Breast epithelium (tissue), 4 donors: ENCODE measurements around the gene CD200R1L. TPM values are rescaled to one million over a fixed set of nuclear protein-coding genes. Genes with fewer than 3 reads are reported as not detected.

Experiments used
- DNase-seq, 2 donors: peaks; one replicate each; pipeline ENCODE4 v3.0.0-alpha.2; 2019; ENCODE audit warnings: low spot score in 2 of 2
- H3K27ac ChIP-seq, 2 donors: fragments of 200-600 bp; sonication (generic) in 1 of 2; one replicate each; pipeline ENCODE4 v1.5.1; 2016 to 2019; ENCODE audit warnings: mild to moderate bottlenecking in 1 of 2
- H3K27me3 ChIP-seq, 2 donors: fragments of 200-600 bp; sonication (generic) in 1 of 2; one replicate each; pipeline versions ENCODE4 v1.5.1 to v1.6.0; 2017 to 2019; ENCODE audit warnings: control low read depth in 1 of 2, mild to moderate bottlenecking in 1 of 2
- H3K36me3 ChIP-seq: fragments of 200-600 bp; one replicate; pipeline ENCODE4 v1.5.1; 2019
- H3K4me1 ChIP-seq, 2 donors: fragments of 200-600 bp; sonication (generic); one replicate each; pipeline ENCODE4 v1.5.1; 2016 to 2019; ENCODE audit warnings: control low read depth in 1 of 2
- H3K4me3 ChIP-seq, 3 donors: fragments of 200-600 bp; sonication (generic); 1 replicate in 2 of 3; 2 replicates in 1 of 3; pipeline ENCODE4 v1.5.1; 2016 to 2019; ENCODE audit warnings: mild to moderate bottlenecking in 3 of 3, moderate library complexity in 2 of 3
- H3K9me3 ChIP-seq, 2 donors: fragments of 200-600 bp; sonication (generic) in 1 of 2; one replicate each; pipeline ENCODE4 v1.5.1; 2016 to 2019; ENCODE audit warnings: control low read depth in 1 of 2
- POLR2A ChIP-seq: fragments of 450-650 bp; IDR thresholded peaks from one replicate; pipeline ENCODE4 v1.6.1; 2016; ENCODE audit warnings: antibody characterized with exemption, mild to moderate bottlenecking, moderate library complexity
- POLR2AphosphoS5 ChIP-seq, 3 donors: sonication (generic); formaldehyde crosslinking; IDR thresholded peaks; one replicate each; pipeline ENCODE4 v1.6.1; 2017; ENCODE audit warnings: antibody characterized with exemption in 3 of 3
- intact Hi-C: fragments of 100-400 bp; cut with DNase I; formaldehyde crosslinking; loops from one replicate; pipeline ENCODE4 v1.15.1; 2023; ENCODE audit warnings: low total_unique reads
- total RNA-seq, 3 donors: library from RNA; depleted of rRNA; stranded (reverse); fragments of >200 nt; gene quantifications; one replicate each; pipeline ENCODE4 v1.1.0, GENCODE V29; 2016
- TF ChIP-seq, protein P1 (sequence below), 3 donors: fragments of 450-650 bp; IDR thresholded peaks; one replicate each; pipeline ENCODE4 v1.5.1; 2016 to 2017; ENCODE audit warnings: antibody characterized with exemption in 3 of 3, mild to moderate bottlenecking in 3 of 3, moderate library complexity in 3 of 3

CD200R1L gene
- total RNA-seq, 3 donors from 2014 or later: not detected

- no peaks in the 10 kb centered on the region for H3K4me1 ChIP-seq
- H3K9me3 ChIP-seq: no peaks in the 10 kb centered on the region
- H3K4me3 ChIP-seq: no peak overlapping the region
- intact Hi-C loops: no loop called here
- TF ChIP-seq, protein P1, sequence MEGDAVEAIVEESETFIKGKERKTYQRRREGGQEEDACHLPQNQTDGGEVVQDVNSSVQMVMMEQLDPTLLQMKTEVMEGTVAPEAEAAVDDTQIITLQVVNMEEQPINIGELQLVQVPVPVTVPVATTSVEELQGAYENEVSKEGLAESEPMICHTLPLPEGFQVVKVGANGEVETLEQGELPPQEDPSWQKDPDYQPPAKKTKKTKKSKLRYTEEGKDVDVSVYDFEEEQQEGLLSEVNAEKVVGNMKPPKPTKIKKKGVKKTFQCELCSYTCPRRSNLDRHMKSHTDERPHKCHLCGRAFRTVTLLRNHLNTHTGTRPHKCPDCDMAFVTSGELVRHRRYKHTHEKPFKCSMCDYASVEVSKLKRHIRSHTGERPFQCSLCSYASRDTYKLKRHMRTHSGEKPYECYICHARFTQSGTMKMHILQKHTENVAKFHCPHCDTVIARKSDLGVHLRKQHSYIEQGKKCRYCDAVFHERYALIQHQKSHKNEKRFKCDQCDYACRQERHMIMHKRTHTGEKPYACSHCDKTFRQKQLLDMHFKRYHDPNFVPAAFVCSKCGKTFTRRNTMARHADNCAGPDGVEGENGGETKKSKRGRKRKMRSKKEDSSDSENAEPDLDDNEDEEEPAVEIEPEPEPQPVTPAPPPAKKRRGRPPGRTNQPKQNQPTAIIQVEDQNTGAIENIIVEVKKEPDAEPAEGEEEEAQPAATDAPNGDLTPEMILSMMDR (IDR thresholded peaks at IDR 0.05): no peak
- TF ChIP-seq POLR2A (no peak), POLR2AphosphoS5 (IDR thresholded peaks at IDR 0.05) (no peak)
- H3K27ac ChIP-seq: no peak overlapping the region
- no peak for DNase-seq
- H3K36me3 ChIP-seq: no peaks in the 10 kb centered on the region
- H3K27me3 ChIP-seq: no peaks in the 10 kb centered on the region
These were observed 24.3 kb downstream of the CD200R1L start for GRCh38 chr3:112822064-112823055.

GRCh38 chr3:112818289-112818688 lies 28.4 kb downstream of the CD200R1L start:
- Histone ChIP-seq H3K36me3 (no peaks in the 10 kb centered on the region), H3K27me3 (no peaks in the 10 kb centered on the region), H3K9me3 (no peaks in the 10 kb centered on the region), H3K4me3 (no peak overlapping the region), H3K4me1 (no peaks in the 10 kb centered on the region), H3K27ac (no peak overlapping the region)
- TF ChIP-seq POLR2A: no peak
- no peak for TF ChIP-seq POLR2AphosphoS5 (IDR thresholded peaks at IDR 0.05)
- TF ChIP-seq, protein P1 (IDR thresholded peaks at IDR 0.05): no peak
- DNase-seq: no peak
- intact Hi-C loops: no loop called here

- no peak overlapping the region for H3K27ac ChIP-seq
- no peak for TF ChIP-seq POLR2AphosphoS5 (IDR thresholded peaks at IDR 0.05)
- H3K27me3 ChIP-seq: no peaks in the 10 kb centered on the region
- no peak overlapping the region for H3K4me3 ChIP-seq
- no peaks in the 10 kb centered on the region for H3K9me3 ChIP-seq
- intact Hi-C loops: no loop called here
- no peaks in the 10 kb centered on the region for H3K4me1 ChIP-seq
- DNase-seq: no peak
- no peaks in the 10 kb centered on the region for H3K36me3 ChIP-seq
These were observed 28.9 kb downstream of the CD200R1L start for GRCh38 chr3:112817797-112818196.

DNA sequence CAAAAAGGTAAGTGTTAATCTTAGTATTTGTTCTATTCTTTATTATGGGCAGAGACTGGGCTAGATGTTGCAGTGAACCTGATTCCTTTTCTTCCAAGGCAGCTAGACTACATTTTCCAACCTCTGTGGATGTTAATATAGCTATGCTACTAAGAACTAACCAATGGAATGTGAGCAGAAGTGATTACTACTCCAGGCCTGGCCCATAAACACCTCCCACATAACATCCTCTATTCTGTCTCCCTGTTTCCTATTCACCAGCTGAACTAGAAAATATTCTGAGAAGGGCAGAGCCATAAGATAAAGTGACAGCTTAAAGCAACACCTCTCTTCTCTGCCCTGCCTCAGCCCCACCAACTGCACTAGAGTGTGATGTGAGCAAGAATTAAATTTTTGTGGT lies 29.4 kb downstream of the CD200R1L start:
- no peak for TF ChIP-seq POLR2AphosphoS5 (IDR thresholded peaks at IDR 0.05)
- no peaks in the 10 kb centered on the region for H3K4me1 ChIP-seq
- intact Hi-C loops: no loop called here

GRCh38 chr3:112815981-112816380 lies 30.7 kb downstream of the CD200R1L start:
- no peak overlapping the region for H3K4me3 ChIP-seq
- no peaks in the 10 kb centered on the region for H3K4me1 ChIP-seq
- no peak for DNase-seq
- intact Hi-C loops: no loop called here
- H3K9me3 ChIP-seq: no peaks in the 10 kb centered on the region
- no peaks in the 10 kb centered on the region for H3K36me3 ChIP-seq
- no peak overlapping the region for H3K27ac ChIP-seq
- H3K27me3 ChIP-seq: no peaks in the 10 kb centered on the region
- TF ChIP-seq POLR2AphosphoS5 (IDR thresholded peaks at IDR 0.05): no peak
- TF ChIP-seq, protein P1 (IDR thresholded peaks at IDR 0.05): no peak
- TF ChIP-seq POLR2A: no peak

More for the DNA sequence above, 29.4 kb downstream of the CD200R1L start:
- no peak for DNase-seq
- H3K9me3 ChIP-seq: no peaks in the 10 kb centered on the region
- no peak overlapping the region for H3K4me3 ChIP-seq
- no peak overlapping the region for H3K27ac ChIP-seq
- H3K36me3 ChIP-seq: no peaks in the 10 kb centered on the region
- no peaks in the 10 kb centered on the region for H3K27me3 ChIP-seq

- intact Hi-C loops: no loop called here
- H3K36me3 ChIP-seq: no peaks in the 10 kb centered on the region
- TF ChIP-seq, protein P1 (IDR thresholded peaks at IDR 0.05): peak in 1 of 3 donors; percentile 20
- TF ChIP-seq POLR2AphosphoS5 (IDR thresholded peaks at IDR 0.05): no peak
- no peak for TF ChIP-seq POLR2A
These were observed 32.4 kb downstream of the CD200R1L start for GRCh38 chr3:112814266-112814665.

More at GRCh38 chr3:112814266-112814665, 32.4 kb downstream of the CD200R1L start:
- Histone ChIP-seq H3K4me1 (no peaks in the 10 kb centered on the region), H3K4me3 (no peak overlapping the region), H3K9me3 (no peaks in the 10 kb centered on the region), H3K27me3 (no peaks in the 10 kb centered on the region), H3K27ac (no peak overlapping the region)
- no peak for DNase-seq
